ENCODE measurements around the gene DDX27. TPM values are rescaled to one million over a fixed set of nuclear protein-coding genes. Genes with fewer than 3 reads are reported as not detected.

Gene DDX27
- total RNA-seq, 2 experiments from 2014 or later, result 48.5 to 54.0 TPM

DNA sequence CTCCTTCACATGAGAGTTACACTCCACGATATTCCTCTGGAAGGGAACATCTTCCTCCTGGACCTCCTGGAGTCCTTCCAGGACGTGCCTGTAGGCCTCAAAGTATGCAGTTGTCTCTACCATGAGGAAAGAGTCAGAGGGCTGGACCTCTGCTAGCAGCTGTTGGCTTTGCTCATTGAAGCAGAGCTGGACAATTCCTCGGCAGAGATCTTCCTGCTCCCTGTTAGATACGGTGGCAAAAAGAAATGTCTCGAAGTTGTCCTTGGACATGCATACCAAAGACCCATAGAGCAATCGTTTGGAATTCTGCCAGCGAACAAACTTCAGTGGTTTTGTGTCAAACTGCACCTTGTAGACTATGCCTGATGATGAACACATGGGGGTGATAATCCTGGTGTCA lies 51.0 kb downstream of the DDX27 start:
- peaks cover 6% of the 10 kb centered on the region for H3K9me3 Mint-ChIP-seq (ENCODE audit: low read depth)
- peaks cover 75% of the 10 kb centered on the region for H3K4me1 Mint-ChIP-seq
- H3K36me3 Mint-ChIP-seq (ENCODE audit: low read depth), result peaks cover 78% of the 10 kb centered on the region
- intact Hi-C loops (cut with DNase I, micrococcal nuclease), result loop anchor here in 1 of 2 experiments (10.0 kb wide), 1 partner anchor 1655 kb away; no protein-coding TSS in a partner anchor
- H3K27ac Mint-ChIP-seq, result peak overlapping the region; percentile 27
- H3K4me3 Mint-ChIP-seq, result peak overlapping the region; percentile 71
- H3K27me3 Mint-ChIP-seq, result no peaks in the 10 kb centered on the region
- CTCF ChIA-PET, result interaction anchor here (1.1 kb wide), 1 partner anchor 25 kb away, joined by 3 read pairs; no protein-coding TSS in a partner anchor
- no peak for DNase-seq
- POLR2A ChIA-PET, result interaction anchor here (1.0 kb wide), 1 partner anchor 17 kb away, joined by 3 read pairs; no protein-coding TSS in a partner anchor
- ATAC-seq, result no peak

DNA sequence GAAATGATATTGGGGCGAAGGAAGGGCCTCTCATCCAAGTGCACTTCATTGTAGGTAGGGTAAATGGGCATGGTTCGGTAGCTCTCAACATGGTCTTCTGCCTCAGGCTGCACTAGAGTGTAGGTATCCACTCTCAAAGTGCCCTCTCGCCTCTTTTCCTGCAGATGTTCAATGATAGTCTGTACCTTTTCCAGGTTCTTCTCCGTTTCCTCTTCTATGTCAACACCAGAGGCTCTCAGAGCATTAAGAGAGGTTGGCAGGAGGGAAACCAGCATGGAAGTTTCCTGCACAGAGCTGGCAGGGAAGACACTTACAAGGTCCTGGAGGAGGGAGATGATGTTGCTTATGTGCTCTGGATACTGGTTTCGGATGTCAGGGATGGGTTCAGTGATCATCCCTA lies 51.5 kb downstream of the DDX27 start:
- ChIA-PET CTCF (interaction anchor here (1.0 to 1.1 kb wide), 2 partner anchors 11 to 25 kb away, joined by 3 to 4 read pairs; no protein-coding TSS in a partner anchor), POLR2A (no interaction called here)
- no peak for DNase-seq
- Mint-ChIP-seq H3K27me3 (no peaks in the 10 kb centered on the region), H3K4me1 (peaks cover 79% of the 10 kb centered on the region), H3K9me3 (ENCODE audit: low read depth) (peaks cover 6% of the 10 kb centered on the region), H3K4me3 (peak overlapping the region; percentile 71), H3K27ac (peak overlapping the region; percentile 27), H3K36me3 (ENCODE audit: low read depth) (peaks cover 81% of the 10 kb centered on the region)
- intact Hi-C loops (cut with DNase I, micrococcal nuclease), result loop anchor here in 1 of 2 experiments (10.0 kb wide), 1 partner anchor 1654 kb away; no protein-coding TSS in a partner anchor
- no peak for ATAC-seq

DNA sequence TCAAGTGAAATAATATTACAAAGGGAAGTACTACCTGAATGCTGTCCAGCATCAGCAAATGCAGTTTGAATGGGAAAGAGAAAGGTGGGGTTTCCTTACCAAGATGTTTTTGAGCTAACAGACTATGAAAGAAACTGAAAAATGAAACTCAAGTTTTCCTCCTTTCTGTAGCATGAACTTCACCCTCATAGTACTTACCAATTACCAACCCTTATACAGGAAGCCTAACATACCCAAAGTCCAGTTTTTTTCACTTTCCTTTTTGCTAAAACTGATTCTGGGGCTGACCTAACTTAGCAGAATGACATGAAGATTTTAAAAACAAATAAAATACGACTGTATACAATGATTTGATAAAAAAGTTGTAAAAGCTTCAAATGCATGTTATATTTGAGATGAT lies 53.4 kb downstream of the DDX27 start:
- Mint-ChIP-seq H3K9me3 (ENCODE audit: low read depth) (peaks cover 6% of the 10 kb centered on the region), H3K4me1 (peaks cover 71% of the 10 kb centered on the region), H3K27me3 (no peaks in the 10 kb centered on the region), H3K27ac (peak overlapping the region; percentile 80), H3K4me3 (peak overlapping the region; percentile 24), H3K36me3 (ENCODE audit: low read depth) (peaks cover 71% of the 10 kb centered on the region)
- ChIA-PET CTCF (interaction anchor here (0.7 kb wide), 2 partner anchors 26 to 56 kb away, joined by 3 to 4 read pairs; no protein-coding TSS in a partner anchor), POLR2A (interaction anchor here (0.6 kb wide), 2 partner anchors 10 to 35 kb away, joined by 3 read pairs; no protein-coding TSS in a partner anchor)
- no peak for DNase-seq
- intact Hi-C loops (cut with DNase I, micrococcal nuclease), result loop anchor here in 1 of 2 experiments (10.0 kb wide), 1 partner anchor 1652 kb away; no protein-coding TSS in a partner anchor
- no peak for ATAC-seq

DNA sequence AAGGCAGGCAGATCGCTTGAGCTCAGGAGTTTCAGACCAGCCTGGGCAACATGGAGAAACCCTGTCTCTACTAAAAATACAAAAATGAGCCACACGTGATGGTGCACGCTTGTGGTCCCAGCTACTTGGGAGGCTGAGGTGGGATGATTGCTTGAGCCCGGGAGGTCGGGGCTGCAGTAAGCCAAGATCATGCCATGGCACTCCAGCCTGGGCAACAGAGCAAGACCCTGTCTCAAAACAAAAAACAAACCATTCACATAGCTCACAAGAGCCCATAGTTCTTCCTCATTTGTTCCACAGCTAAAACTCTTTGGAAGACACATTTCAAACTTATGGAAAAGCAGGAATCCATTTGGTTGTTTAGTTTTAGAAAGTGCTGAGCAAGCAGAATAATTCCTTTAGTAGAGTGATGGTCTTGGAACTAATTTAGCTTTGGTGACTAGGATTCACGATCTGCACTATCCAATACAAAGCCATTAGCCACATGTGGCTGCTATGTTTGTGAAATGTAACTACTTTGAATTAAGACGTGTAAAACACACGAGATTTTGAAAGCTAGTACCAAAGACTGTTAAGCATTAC lies 54.6 kb downstream of the DDX27 start:
- H3K9me3 Mint-ChIP-seq (ENCODE audit: low read depth), result peaks cover 3% of the 10 kb centered on the region
- H3K27ac Mint-ChIP-seq, result no peak overlapping the region
- H3K4me3 Mint-ChIP-seq, result no peak overlapping the region
- ATAC-seq, result no peak
- H3K4me1 Mint-ChIP-seq, result peaks cover 63% of the 10 kb centered on the region
- DNase-seq, result no peak
- POLR2A ChIA-PET, result interaction anchor here (1.0 kb wide), 1 partner anchor 9 kb away, joined by 3 read pairs; no protein-coding TSS in a partner anchor
- intact Hi-C loops (cut with DNase I, micrococcal nuclease), result loop anchor here in 1 of 2 experiments (10.0 kb wide), 1 partner anchor 1651 kb away; no protein-coding TSS in a partner anchor
- H3K27me3 Mint-ChIP-seq, result no peaks in the 10 kb centered on the region
- CTCF ChIA-PET, result interaction anchor here (1.0 kb wide), 1 partner anchor 26 kb away, joined by 3 read pairs; no protein-coding TSS in a partner anchor
- peaks cover 68% of the 10 kb centered on the region for H3K36me3 Mint-ChIP-seq (ENCODE audit: low read depth)

DNA sequence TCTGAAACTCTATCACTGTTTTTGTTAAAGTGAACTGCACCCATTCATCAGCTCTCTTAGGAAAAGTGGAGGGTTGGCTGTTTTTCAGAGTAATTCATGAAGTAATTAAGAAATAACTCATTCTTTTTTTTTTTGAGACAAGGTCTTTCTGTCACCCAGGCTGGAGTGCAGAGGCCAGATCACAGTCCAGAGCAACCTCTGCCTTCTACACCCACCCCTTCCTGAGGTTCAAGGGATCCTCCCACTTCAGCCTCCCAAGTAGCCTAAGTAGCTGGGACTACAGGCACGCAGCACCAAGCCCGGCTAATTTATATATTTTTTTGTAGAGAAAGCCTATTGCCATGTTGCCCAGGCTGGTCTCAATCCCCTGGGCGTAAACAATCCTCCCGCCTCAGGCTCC lies 56.0 kb downstream of the DDX27 start:
- ChIA-PET POLR2A (no interaction called here), CTCF (interaction anchor here (0.8 kb wide), 1 partner anchor 30 kb away, joined by 4 read pairs; no protein-coding TSS in a partner anchor)
- peaks cover 52% of the 10 kb centered on the region for H3K4me1 Mint-ChIP-seq
- H3K36me3 Mint-ChIP-seq (ENCODE audit: low read depth), result peaks cover 68% of the 10 kb centered on the region
- no peaks in the 10 kb centered on the region for H3K27me3 Mint-ChIP-seq
- H3K9me3 Mint-ChIP-seq (ENCODE audit: low read depth), result peaks cover 1% of the 10 kb centered on the region
- intact Hi-C loops (cut with DNase I, micrococcal nuclease), result loop anchor here (5.0 to 10.0 kb wide), 8 partner anchors 113 to 1788 kb away; partner anchors contain the start of genes PTPN1 (in 1 of the 2) and UBE2V1 (in 1 of the 2)
- peak overlapping the region; percentile 92 for H3K4me3 Mint-ChIP-seq
- peak overlapping the region; percentile 98 for H3K27ac Mint-ChIP-seq
- ATAC-seq, result no peak
- DNase-seq, result no peak

DNA sequence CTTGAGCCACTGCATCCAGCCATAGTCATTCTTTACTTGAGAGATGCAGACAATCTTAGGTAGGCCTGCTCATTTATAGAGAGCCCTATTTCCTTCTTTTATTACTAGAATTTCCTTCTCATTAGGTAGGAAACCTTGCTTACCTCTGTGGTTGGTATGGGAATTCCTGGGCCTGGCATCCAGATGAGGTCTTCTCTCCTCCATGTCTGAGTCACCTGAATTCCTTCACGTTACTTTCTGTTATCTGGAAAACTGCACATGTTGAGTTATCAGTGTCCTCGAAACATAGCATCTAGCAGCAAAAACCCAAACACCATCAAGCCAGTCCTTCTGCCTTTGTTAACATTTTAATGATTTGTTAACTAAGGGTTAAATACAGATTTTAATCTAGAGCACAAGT lies 56.4 kb downstream of the DDX27 start:
- ATAC-seq, result no peak
- peak overlapping the region; percentile 98 for H3K27ac Mint-ChIP-seq
- POLR2A ChIA-PET, result interaction anchor here (0.5 to 2.2 kb wide), 5 partner anchors 8 to 110 kb away, joined by 3 to 13 read pairs (median 11); no protein-coding TSS in a partner anchor
- H3K27me3 Mint-ChIP-seq, result no peaks in the 10 kb centered on the region
- CTCF ChIA-PET, result interaction anchor here (0.8 to 1.4 kb wide), 2 partner anchors 31 to 58 kb away, joined by 4 read pairs; no protein-coding TSS in a partner anchor
- peak overlapping the region; percentile 92 for H3K4me3 Mint-ChIP-seq
- H3K36me3 Mint-ChIP-seq (ENCODE audit: low read depth), result peaks cover 68% of the 10 kb centered on the region
- DNase-seq, result no peak
- intact Hi-C loops (cut with DNase I, micrococcal nuclease), result loop anchor here (2.0 to 10.0 kb wide), 12 partner anchors 57 to 1788 kb away; partner anchors contain the start of genes DDX27 (in 1 of the 2), PTPN1 (in 1 of the 2), SLC9A8 (in 1 of the 2) and UBE2V1 (in 1 of the 2)
- peaks cover 5% of the 10 kb centered on the region for H3K9me3 Mint-ChIP-seq (ENCODE audit: low read depth)
- H3K4me1 Mint-ChIP-seq, result peaks cover 52% of the 10 kb centered on the region

DNA sequence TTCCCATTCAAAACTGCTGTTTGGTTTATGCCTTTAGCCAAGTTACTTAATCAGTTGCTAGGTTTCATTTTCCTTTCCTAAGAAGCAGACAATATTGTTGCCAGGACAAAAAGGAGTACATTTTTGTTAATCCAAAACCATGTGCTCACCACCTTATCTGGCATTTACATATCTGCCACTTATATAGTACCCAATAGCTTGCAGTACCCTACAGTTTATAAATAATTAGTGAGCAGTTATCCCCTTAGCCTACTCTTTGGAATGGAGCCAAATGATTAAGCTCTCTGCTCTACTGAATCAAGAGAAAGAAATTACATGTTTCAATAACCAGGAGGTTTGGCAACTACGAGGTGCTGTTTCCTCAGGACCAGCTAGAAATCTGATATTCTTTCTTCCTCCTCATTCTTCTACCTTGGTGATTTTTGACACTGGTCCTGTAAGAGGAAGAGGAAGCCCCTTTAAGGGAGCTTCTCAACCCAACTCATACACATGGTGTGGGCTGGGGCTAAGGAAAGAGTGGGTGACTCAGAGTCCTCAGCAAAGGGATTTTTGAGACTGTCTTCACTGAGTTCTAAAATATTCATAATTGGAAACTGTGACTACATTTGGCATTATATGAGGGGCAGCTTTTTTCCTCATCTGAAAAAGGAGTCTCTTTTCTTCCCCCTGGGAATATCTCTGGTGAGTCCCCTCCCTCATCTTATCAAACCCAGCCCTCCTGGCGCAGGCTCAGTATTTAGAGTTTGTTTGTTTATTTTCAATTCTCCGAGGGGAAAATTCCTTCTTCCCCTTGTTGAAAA lies 57.1 kb downstream of the DDX27 start:
- Mint-ChIP-seq H3K9me3 (ENCODE audit: low read depth) (peaks cover 9% of the 10 kb centered on the region), H3K27ac (peak overlapping the region; percentile 98), H3K4me1 (peaks cover 52% of the 10 kb centered on the region), H3K4me3 (peak overlapping the region; percentile 92), H3K36me3 (ENCODE audit: low read depth) (peaks cover 68% of the 10 kb centered on the region), H3K27me3 (no peaks in the 10 kb centered on the region)
- intact Hi-C loops (cut with DNase I, micrococcal nuclease), result loop anchor here (2.0 to 10.0 kb wide), 12 partner anchors 58 to 1789 kb away; partner anchors contain the start of genes DDX27 (in 1 of the 2), PTPN1 (in 1 of the 2), SLC9A8 (in 1 of the 2) and UBE2V1 (in 1 of the 2)
- POLR2A ChIA-PET, result interaction anchor here (0.5 to 2.2 kb wide), 11 partner anchors 8 to 500 kb away, joined by 3 to 13 read pairs (median 6); partner anchors contain the start of gene CSE1L
- ATAC-seq, result peak; percentile 52
- CTCF ChIA-PET, result interaction anchor here (0.5 to 1.5 kb wide), 7 partner anchors 11 to 115 kb away, joined by 3 to 4 read pairs (median 4); no protein-coding TSS in a partner anchor
- peak; percentile 73 for DNase-seq

DNA sequence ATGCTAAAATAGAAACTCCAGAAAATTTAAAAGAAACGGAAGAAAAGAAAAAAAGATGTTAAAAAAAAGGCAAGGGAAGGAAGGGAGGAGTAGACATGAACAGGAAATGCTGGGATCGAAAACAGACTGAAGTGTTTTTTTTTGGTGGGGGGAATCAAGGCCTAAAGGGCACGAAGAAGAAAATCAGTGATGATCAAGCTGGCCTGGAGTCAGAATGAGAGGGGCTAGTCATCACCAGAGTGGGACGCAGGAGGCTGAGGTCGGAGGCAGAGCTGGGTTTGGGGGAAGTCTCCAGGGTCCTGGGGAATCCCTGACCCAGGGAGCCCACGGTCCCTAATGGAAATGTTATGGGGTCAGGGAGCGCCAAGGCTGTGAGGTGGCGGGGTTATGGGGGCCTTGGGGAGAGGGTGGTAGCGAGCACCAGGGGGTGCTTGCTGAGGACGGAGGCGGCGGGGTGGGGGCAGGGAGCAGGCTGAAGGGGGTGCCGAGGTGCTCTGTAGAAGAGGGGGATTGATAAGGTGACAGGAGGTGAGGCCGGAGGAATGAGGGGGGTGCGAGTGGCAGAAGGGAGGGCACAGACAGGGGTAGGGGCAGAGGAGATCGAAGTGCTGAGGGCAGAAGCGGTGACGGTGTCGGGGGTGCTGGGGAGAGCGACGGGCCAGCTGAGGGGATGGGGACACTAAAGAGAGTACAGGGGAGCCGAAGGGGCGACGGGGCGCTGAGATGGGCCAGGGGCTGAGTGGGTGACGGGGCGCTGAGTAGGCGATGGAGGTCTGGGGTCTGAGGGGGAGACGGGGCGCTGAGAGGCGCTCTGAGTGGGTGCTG lies 58.0 kb downstream of the DDX27 start:
- ChIA-PET CTCF (interaction anchor here (0.8 to 1.5 kb wide), 5 partner anchors 12 to 61 kb away, joined by 3 to 4 read pairs (median 4); no protein-coding TSS in a partner anchor), POLR2A (interaction anchor here (0.5 to 2.2 kb wide), 11 partner anchors 9 to 314 kb away, joined by 3 to 13 read pairs (median 4); partner anchors contain the start of gene CSE1L)
- DNase-seq (peak; percentile 85), ATAC-seq (peak; percentile 35)
- H3K9me3 Mint-ChIP-seq (ENCODE audit: low read depth), result peaks cover 12% of the 10 kb centered on the region
- H3K4me1 Mint-ChIP-seq, result peaks cover 52% of the 10 kb centered on the region
- intact Hi-C loops (cut with DNase I, micrococcal nuclease), result loop anchor here (2.0 to 10.0 kb wide), 12 partner anchors 58 to 1790 kb away; partner anchors contain the start of genes DDX27 (in 1 of the 2), PTPN1 (in 1 of the 2), SLC9A8 (in 1 of the 2) and UBE2V1 (in 1 of the 2)
- H3K4me3 Mint-ChIP-seq, result peak overlapping the region; percentile 92
- peak overlapping the region; percentile 98 for H3K27ac Mint-ChIP-seq
- no peaks in the 10 kb centered on the region for H3K27me3 Mint-ChIP-seq
- peaks cover 68% of the 10 kb centered on the region for H3K36me3 Mint-ChIP-seq (ENCODE audit: low read depth)

DNA sequence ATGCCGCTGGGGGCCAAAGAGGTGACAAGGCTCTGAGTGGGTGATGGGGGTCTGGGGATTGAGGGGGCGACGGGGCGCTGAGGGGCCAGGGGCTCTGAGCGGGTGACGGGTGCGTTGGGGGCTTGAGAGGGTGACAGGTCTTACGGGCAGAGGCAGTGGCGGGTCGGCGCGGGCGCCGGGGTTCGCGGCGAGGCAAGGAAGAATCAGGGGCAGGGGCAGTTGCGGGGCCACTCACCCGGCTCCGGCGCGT lies 58.5 kb downstream of the DDX27 start:
- Mint-ChIP-seq H3K4me3 (peak overlapping the region; percentile 92), H3K9me3 (ENCODE audit: low read depth) (peaks cover 12% of the 10 kb centered on the region), H3K4me1 (peaks cover 52% of the 10 kb centered on the region), H3K36me3 (ENCODE audit: low read depth) (peaks cover 69% of the 10 kb centered on the region), H3K27ac (peak overlapping the region; percentile 98), H3K27me3 (no peaks in the 10 kb centered on the region)
- no peak for DNase-seq
- no peak for ATAC-seq
- intact Hi-C loops (cut with DNase I, micrococcal nuclease), result loop anchor here (1.0 to 10.0 kb wide), 18 partner anchors 58 to 1790 kb away; partner anchors contain the start of genes DDX27 (in 2 of the 2), ARFGEF2 (in 1 of the 2), CSE1L (in 1 of the 2) and PTPN1 (in 1 of the 2)
- ChIA-PET CTCF (no interaction called here), POLR2A (interaction anchor here (1.6 to 2.2 kb wide), 2 partner anchors 10 to 112 kb away, joined by 4 to 13 read pairs; no protein-coding TSS in a partner anchor)

All from activated CD4-positive, alpha-beta T cell treated with anti-CD3 and anti-CD28 coated beads for 36 hours (primary cell).